Stimulated activated memory B cell treated with anti-CD40 and anti-IgM and Interleukin-4, amounts not matched to agents 10 μg/mL and 1 μg/mL and 100 μg/mL, for 72 hours (primary cell): Measurements from ENCODE around the gene ERMAP.
"Not testable (repeated sequence)": the region's sequence is repeated elsewhere in the genome, so short reads cannot be mapped to it uniquely, and the experiment has no call there.

Source experiments
- ATAC-seq: fragments of 150-1000 bp; cut with Tn5 transposase; 2 replicates; pipeline ENCODE4 v1.10.0; 2021
- H3K27ac Mint-ChIP-seq: one replicate; pipeline ENCODE4 v1.8.0; 2022; ENCODE audit warnings: mild to moderate bottlenecking, mixed read lengths
- H3K27me3 Mint-ChIP-seq: one replicate; pipeline ENCODE4 v1.8.0; 2022; ENCODE audit warnings: mixed read lengths
- H3K36me3 Mint-ChIP-seq: one replicate; pipeline ENCODE4 v1.8.0; 2022; ENCODE audit warnings: mixed read lengths
- H3K4me1 Mint-ChIP-seq: one replicate; pipeline ENCODE4 v1.8.0; 2022; ENCODE audit warnings: mixed read lengths
- H3K4me3 Mint-ChIP-seq: one replicate; pipeline ENCODE4 v1.8.0; 2022; ENCODE audit warnings: mild to moderate bottlenecking, moderate library complexity, mixed read lengths
- H3K9me3 Mint-ChIP-seq: one replicate; pipeline ENCODE4 v1.8.0; 2022; ENCODE audit warnings: mixed read lengths

ERMAP gene

GRCh38 chr1:42868466-42868865, 51.5 kb downstream of the ERMAP start:
- not testable (repeated sequence) for H3K27ac Mint-ChIP-seq, H3K36me3 Mint-ChIP-seq, H3K27me3 Mint-ChIP-seq, ATAC-seq, H3K9me3 Mint-ChIP-seq, H3K4me3 Mint-ChIP-seq, H3K4me1 Mint-ChIP-seq

- H3K27me3 Mint-ChIP-seq, H3K4me3 Mint-ChIP-seq, H3K36me3 Mint-ChIP-seq, ATAC-seq, H3K9me3 Mint-ChIP-seq, H3K4me1 Mint-ChIP-seq, H3K27ac Mint-ChIP-seq: not testable (repeated sequence)
These were observed 52.3 kb downstream of the ERMAP start for GRCh38 chr1:42869254-42869653.

GRCh38 chr1:42869751-42870150, 52.8 kb downstream of the ERMAP start:
- not testable (repeated sequence) for H3K9me3 Mint-ChIP-seq, H3K36me3 Mint-ChIP-seq, H3K27me3 Mint-ChIP-seq, H3K4me1 Mint-ChIP-seq, H3K4me3 Mint-ChIP-seq, H3K27ac Mint-ChIP-seq, ATAC-seq

- not testable (repeated sequence) for H3K27ac Mint-ChIP-seq, H3K27me3 Mint-ChIP-seq, H3K36me3 Mint-ChIP-seq, ATAC-seq, H3K4me1 Mint-ChIP-seq, H3K9me3 Mint-ChIP-seq, H3K4me3 Mint-ChIP-seq
These were observed 56.2 kb downstream of the ERMAP start for GRCh38 chr1:42873108-42873507.

- peaks cover 5% of the 10 kb centered on the region for H3K36me3 Mint-ChIP-seq
- H3K4me1 Mint-ChIP-seq, result no peaks in the 10 kb centered on the region
- H3K27me3 Mint-ChIP-seq, result no peaks in the 10 kb centered on the region
- no peak overlapping the region for H3K27ac Mint-ChIP-seq
- H3K4me3 Mint-ChIP-seq, result no peak overlapping the region
- ATAC-seq, result no peak
- peaks cover 7% of the 10 kb centered on the region for H3K9me3 Mint-ChIP-seq
These were observed 56.7 kb downstream of the ERMAP start for GRCh38 chr1:42873670-42874069.

GRCh38 chr1:42876009-42876408, 59.1 kb downstream of the ERMAP start:
- no peak overlapping the region for H3K27ac Mint-ChIP-seq
- no peak for ATAC-seq

GRCh38 chr1:42877380-42877779, 60.5 kb downstream of the ERMAP start:
- Mint-ChIP-seq H3K36me3 (peaks cover 5% of the 10 kb centered on the region), H3K4me3 (no peak overlapping the region), H3K27ac (no peak overlapping the region), H3K9me3 (peaks cover 7% of the 10 kb centered on the region), H3K27me3 (no peaks in the 10 kb centered on the region), H3K4me1 (no peaks in the 10 kb centered on the region)
- no peak for ATAC-seq

More at GRCh38 chr1:42876009-42876408, 59.1 kb downstream of the ERMAP start:
- no peaks in the 10 kb centered on the region for H3K27me3 Mint-ChIP-seq
- H3K36me3 Mint-ChIP-seq, result peaks cover 5% of the 10 kb centered on the region
- H3K4me1 Mint-ChIP-seq, result no peaks in the 10 kb centered on the region
- H3K4me3 Mint-ChIP-seq, result no peak overlapping the region
- H3K9me3 Mint-ChIP-seq, result peaks cover 7% of the 10 kb centered on the region

GRCh38 chr1:42880384-42880783, 63.5 kb downstream of the ERMAP start:
- ATAC-seq, result no peak
- Mint-ChIP-seq H3K4me1 (no peaks in the 10 kb centered on the region), H3K4me3 (no peak overlapping the region), H3K36me3 (no peaks in the 10 kb centered on the region), H3K27ac (no peak overlapping the region), H3K9me3 (no peaks in the 10 kb centered on the region), H3K27me3 (peaks cover 11% of the 10 kb centered on the region)

- no peaks in the 10 kb centered on the region for H3K36me3 Mint-ChIP-seq
- no peaks in the 10 kb centered on the region for H3K4me1 Mint-ChIP-seq
- no peak for ATAC-seq
- H3K27me3 Mint-ChIP-seq, result peaks cover 44% of the 10 kb centered on the region
- H3K4me3 Mint-ChIP-seq, result no peak overlapping the region
- no peak overlapping the region for H3K27ac Mint-ChIP-seq
- H3K9me3 Mint-ChIP-seq, result no peaks in the 10 kb centered on the region
These were observed 69.3 kb downstream of the ERMAP start for GRCh38 chr1:42886046-42886739.

GRCh38 chr1:42886800-42887199, 69.9 kb downstream of the ERMAP start:
- no peaks in the 10 kb centered on the region for H3K36me3 Mint-ChIP-seq
- H3K4me3 Mint-ChIP-seq, result no peak overlapping the region
- H3K27me3 Mint-ChIP-seq, result peaks cover 44% of the 10 kb centered on the region
- no peak for ATAC-seq
- no peak overlapping the region for H3K27ac Mint-ChIP-seq
- no peaks in the 10 kb centered on the region for H3K4me1 Mint-ChIP-seq
- H3K9me3 Mint-ChIP-seq, result no peaks in the 10 kb centered on the region

GRCh38 chr1:42887366-42887765, 70.4 kb downstream of the ERMAP start:
- Mint-ChIP-seq H3K4me3 (no peak overlapping the region), H3K36me3 (no peaks in the 10 kb centered on the region), H3K9me3 (no peaks in the 10 kb centered on the region), H3K27ac (no peak overlapping the region), H3K4me1 (no peaks in the 10 kb centered on the region), H3K27me3 (peaks cover 44% of the 10 kb centered on the region)
- ATAC-seq, result no peak

- no peaks in the 10 kb centered on the region for H3K9me3 Mint-ChIP-seq
- no peak for ATAC-seq
- H3K4me1 Mint-ChIP-seq, result no peaks in the 10 kb centered on the region
- peaks cover 44% of the 10 kb centered on the region for H3K27me3 Mint-ChIP-seq
- H3K4me3 Mint-ChIP-seq, result no peak overlapping the region
- H3K27ac Mint-ChIP-seq, result no peak overlapping the region
- no peaks in the 10 kb centered on the region for H3K36me3 Mint-ChIP-seq
These were observed 71.2 kb downstream of the ERMAP start for GRCh38 chr1:42888013-42888633.

- no peaks in the 10 kb centered on the region for H3K9me3 Mint-ChIP-seq
- no peak overlapping the region for H3K27ac Mint-ChIP-seq
- no peak for ATAC-seq
- H3K4me1 Mint-ChIP-seq, result no peaks in the 10 kb centered on the region
- peaks cover 42% of the 10 kb centered on the region for H3K27me3 Mint-ChIP-seq
- no peaks in the 10 kb centered on the region for H3K36me3 Mint-ChIP-seq
- H3K4me3 Mint-ChIP-seq, result no peak overlapping the region
These were observed 72.3 kb downstream of the ERMAP start for GRCh38 chr1:42889264-42889663.

- no peak overlapping the region for H3K4me3 Mint-ChIP-seq
- H3K27ac Mint-ChIP-seq, result no peak overlapping the region
- peak; percentile 24 for ATAC-seq
- peaks cover 30% of the 10 kb centered on the region for H3K27me3 Mint-ChIP-seq
- peaks cover 11% of the 10 kb centered on the region for H3K9me3 Mint-ChIP-seq
- no peaks in the 10 kb centered on the region for H3K4me1 Mint-ChIP-seq
- H3K36me3 Mint-ChIP-seq, result no peaks in the 10 kb centered on the region
These were observed 74.7 kb downstream of the ERMAP start for GRCh38 chr1:42891465-42892138.
